NCI-H526 (cell line): ENCODE results near the gene ZNF480.
"Not testable (repeated sequence)": the region's sequence is repeated elsewhere in the genome, so short reads cannot be mapped to it uniquely, and the experiment has no call there.

Source experiments
- DNase-seq, 2 experiments: peaks; one replicate each; lab custom pipeline; 2025; lab: John Stamatoyannopoulos, UW

The ZNF480 gene

GRCh38 chr19:52296773-52297600 is at the start of gene ZNF480:
TSS of gene ZNF480 (plus strand) at chr19:52297169. CDS start at chr19:52300413, 3,244 bp downstream.
- DNase-seq: peak; percentile 67 to 91

DNA sequence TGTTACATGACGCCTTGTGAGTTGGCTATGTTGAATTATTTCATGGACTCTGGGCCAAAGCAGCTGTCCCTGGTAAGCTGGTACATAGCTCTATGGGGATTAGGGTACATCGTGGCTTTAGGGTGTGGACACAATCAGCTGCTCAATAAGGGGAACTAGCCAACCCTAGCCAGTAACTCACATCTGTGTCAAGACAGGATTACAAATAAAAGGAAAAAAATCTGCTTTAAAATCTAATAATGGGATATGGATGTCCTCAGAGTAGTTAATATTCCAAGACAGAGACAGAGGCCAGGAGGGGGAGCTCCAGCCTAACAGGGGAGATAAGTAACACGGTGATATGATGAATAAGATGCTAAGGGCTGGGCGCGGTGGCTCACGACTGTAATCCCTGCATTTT is 48.7 kb upstream of the ZNF480 start:
- peak in 1 of 2 experiments; percentile 77 for DNase-seq

DNA sequence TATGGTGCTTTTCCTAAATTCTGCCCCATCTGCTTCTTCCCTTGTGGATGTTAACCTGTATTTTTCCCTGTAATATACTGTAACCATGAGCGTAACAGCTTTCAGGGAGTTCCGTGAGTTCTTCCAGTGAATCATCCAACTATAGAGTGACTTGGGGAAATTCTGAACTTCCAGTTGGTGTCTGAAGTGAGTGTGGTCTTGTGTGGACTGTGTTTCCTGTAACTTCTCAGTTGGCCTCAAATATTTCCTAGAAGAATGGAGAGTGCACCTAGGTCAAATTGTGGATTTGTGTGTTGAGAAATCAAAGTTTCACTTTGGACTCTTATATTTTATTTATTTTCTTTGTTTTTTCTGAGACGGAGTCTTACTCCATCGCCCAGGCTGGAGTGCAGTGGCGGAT is 38.5 kb upstream of the ZNF480 start:
- no peak for DNase-seq

DNA sequence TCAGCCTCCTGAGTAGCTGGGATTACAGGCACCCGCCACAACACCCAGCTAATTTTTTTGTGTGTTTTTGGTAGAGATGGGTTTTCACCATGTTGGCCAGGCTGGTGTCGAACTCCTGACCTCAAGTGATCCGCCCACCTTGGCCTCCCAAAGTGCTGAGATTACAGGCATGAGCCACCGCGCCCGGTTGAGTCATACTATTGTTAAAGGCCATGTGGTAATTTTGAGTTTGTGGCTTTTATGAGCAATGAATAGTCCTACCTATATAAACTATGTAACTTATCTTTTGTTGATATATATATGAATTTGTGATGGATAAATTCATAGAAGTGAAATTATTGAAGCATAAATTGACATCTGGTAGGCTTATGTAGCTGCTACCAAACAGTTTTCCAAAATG is 31.4 kb upstream of the ZNF480 start:
- not testable (repeated sequence) for DNase-seq

- DNase-seq: peak; percentile 96 to 99
Measured at GRCh38 chr19:52269338-52270261, 27.4 kb upstream of the ZNF480 start, which contains the start of gene ZNF766. TSS of gene ZNF766 (plus strand) at chr19:52269587. CDS start at chr19:52269614, 27 bp downstream.

- DNase-seq: peak in 1 of 2 experiments; percentile 52
Measured at GRCh38 chr19:52270266-52270885, 26.6 kb upstream of the ZNF480 start.

DNA sequence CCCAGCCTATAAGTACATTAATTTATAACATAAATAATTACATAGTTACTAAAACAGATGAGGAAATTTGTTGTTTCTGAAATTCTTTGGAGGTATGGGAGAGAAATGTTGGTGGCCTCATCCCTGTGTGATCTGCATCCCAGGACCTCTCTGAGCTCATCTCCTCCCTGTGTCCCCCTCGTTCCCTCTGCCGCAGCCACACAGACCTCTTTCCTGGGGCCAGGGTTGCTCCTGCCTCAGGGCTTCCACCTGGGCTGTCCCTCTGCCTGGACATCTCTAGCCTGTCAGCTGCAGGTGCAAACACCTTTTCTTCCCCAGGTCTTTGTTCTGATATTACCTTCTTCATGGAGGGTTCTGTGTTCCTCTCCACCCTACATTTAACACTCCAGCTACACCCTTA is 23.7 kb upstream of the ZNF480 start:
- no peak for DNase-seq

DNA sequence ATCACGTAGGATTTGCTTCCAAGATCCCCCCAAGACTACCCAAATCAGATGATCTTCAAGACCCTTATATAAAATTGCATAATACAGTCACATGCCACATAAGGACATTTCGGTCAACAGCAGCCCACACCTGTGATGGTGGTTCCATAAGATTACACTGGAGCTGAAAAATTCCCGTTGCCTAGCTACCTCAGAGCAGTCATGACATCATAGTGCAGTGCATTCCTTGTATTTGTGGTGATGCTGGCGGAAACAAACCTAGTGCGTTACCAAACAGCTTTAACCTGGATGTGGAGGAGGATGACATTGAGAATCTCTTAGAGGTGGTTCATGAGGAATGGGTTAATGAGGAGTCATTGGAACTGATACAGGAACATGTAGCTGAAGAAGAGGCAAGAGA is 22.8 kb upstream of the ZNF480 start:
- DNase-seq: no peak

- DNase-seq: peak in 1 of 2 experiments; percentile 25
Measured at GRCh38 chr19:52275988-52276387, 21.0 kb upstream of the ZNF480 start.

DNA sequence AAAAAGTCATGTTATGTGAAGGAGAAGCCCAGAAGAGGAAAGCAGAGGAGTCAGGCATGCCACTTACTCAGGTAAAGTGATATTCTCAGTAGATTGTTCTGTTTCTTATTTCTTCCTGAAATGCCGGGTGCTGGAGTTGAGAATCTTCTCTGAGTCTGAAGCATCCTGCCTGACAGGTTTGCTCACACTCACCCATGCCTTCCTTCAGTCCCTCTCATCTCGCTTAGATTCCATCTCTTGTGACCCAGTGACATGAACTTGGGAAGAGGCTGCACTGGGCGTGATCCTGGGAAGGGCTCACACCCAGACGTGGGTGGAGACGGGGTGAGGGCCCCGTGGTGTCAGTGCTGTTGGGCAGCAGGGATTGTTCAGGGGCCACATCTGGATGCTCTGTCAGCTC is 19.5 kb upstream of the ZNF480 start:
- DNase-seq: no peak

DNA sequence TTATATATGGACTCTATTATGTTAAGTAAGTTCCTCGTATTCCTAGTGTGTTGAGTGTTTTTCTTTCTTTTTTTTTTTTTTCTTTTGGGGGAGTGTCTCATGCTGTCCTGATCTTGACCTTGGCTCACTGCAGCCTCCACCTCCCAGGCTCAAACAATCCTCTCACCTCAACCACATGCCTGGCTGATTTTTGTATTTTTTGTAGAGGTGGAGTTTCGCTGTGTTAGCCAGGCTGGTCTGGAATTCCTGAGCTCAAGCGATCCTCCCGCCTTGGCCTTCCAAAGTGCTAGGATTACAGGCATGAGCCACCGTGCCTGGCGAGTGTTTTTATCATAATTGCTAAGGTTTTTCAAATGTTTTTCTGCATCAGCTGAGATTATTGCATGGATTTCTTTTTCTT is 10.7 kb upstream of the ZNF480 start:
- DNase-seq: no peak

DNA sequence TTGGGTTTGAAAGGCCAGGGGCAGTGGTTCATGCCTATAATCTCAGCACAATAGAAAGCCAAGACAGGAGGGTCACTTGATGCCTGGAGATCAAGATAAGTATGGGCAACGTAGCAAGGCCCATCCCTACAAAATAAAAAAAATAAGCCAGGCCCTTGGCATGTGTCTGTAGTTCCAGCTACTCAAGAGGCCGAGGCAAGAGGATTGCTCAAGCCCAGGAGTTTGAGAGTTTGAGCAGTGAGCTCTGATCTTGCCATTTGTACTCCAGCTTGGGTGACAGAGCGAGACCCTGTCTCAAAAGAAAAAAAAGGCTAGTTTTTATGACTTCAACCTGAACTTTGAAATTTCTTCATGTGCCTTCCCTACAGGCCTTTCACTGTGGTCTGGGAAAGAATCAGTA is 5.2 kb upstream of the ZNF480 start:
- DNase-seq: no peak

DNA sequence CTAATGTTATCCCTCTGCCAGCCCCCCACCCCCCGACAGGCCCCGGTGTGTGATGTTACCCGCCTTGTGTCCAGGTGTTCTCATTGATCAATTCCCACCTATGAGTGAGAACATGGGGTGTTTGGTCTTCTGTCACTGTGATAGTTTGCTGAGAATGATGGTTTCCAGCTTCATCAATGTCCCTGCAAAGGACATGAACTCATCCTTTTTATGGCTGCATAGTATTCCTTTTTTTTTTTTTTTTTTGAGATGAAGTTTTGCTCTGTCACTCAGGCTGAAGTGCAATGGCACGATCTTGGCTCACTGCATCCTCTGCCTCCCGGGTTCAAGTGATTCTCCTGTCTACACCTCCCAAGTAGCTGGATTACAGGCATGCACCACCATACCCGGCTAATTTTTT is 4.0 kb upstream of the ZNF480 start:
- DNase-seq: not testable (repeated sequence)

DNA sequence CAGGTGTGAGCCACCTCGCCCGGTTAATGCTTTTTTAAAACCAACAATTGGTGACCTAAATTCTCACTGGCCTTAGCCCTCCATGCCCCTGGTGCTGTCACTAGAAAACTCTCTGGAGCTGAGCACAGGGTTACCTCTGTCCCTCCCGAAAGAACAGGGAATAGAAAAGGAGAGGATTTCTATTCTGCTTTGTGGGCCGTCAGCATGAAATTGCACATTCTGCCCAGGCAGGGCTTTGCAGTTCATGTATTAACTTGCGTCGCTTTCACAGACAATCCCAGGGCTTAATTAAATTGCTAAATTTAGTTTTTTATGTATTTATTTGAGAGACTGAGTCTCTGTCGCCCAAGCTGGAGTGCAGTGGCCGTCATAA is 583 bp upstream of the ZNF480 start:
- no peak for DNase-seq

DNA sequence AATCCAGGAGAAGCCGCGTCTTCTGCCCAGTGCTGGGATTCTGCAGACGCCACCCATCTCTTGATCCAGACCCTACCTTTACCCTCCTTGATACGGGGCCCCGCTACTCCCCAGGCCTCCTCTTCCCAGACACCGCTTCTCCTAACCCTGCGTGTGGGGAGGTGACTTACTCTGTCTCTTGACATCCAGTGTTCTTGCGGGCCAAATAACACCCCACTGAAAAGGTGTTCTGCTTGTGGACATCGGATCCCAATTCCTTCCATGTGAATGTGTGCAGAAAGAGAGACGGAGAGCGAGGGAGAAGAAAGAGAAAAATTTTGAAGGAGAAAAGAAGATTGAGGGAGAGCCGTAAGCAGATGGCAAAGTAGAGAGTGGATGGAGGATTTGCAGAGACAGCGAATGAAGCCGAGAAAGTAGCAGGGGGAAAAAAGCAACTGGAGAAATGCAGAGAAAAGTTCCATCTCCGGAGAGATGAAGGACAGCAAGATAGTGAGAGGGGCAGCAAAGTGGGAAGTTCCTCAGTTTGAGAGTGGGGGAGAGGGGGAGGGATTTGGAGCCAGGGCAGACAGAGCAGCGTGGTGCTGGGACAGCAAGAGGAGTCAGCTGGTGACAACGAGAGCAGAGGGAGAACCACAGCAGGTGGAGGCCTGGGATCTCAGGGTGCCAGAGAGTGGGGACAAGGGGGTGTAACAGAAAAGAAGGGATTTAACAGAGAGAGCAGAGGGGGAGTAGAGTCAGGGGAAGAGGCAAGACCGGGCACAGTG is 814 bp downstream of the ZNF480 start:
- peak in 1 of 2 experiments; percentile 31 for DNase-seq

GRCh38 chr19:52307275-52307674 is 10.3 kb downstream of the ZNF480 start:
- DNase-seq: no peak

- DNase-seq: no peak
Measured at GRCh38 chr19:52322429-52322828, 25.5 kb downstream of the ZNF480 start.

DNA sequence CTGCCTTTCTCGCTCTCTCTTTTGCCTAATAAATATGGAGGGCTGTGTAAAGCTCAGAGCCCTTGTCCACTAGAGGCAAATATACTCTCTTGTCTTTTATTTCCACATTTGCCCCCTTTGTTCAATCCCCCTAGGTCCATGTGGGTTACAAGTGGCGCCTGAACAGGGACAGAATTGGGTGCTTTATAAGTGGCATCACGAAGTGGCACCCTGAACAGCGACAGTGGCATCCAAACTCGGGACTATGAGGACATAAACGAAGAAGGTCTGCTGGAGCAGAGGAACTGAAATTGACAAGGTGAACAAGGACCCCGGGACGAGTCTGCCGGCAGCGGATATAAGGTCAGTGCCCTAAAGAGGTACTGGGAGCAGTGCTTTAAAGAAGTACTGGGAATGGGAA is 34.8 kb downstream of the ZNF480 start:
- no peak for DNase-seq

DNA sequence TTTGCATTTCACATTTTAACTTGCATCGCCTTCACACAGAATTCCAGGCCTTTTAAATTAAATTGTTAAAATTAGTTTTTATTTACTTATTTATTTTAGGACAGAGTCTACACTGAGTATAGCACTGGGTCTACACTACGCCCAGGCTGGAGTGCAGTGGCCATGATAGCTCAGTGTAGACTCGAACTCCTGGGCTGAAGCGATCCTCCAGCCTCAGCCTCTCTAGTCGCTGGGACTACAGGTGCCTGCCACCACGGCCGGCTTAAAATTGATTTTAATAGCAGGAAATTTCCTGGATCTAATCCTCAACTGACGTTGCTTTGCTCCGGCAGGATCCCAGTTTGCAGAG is 38.8 kb downstream of the ZNF480 start:
- DNase-seq: peak in 1 of 2 experiments; percentile 40

DNA sequence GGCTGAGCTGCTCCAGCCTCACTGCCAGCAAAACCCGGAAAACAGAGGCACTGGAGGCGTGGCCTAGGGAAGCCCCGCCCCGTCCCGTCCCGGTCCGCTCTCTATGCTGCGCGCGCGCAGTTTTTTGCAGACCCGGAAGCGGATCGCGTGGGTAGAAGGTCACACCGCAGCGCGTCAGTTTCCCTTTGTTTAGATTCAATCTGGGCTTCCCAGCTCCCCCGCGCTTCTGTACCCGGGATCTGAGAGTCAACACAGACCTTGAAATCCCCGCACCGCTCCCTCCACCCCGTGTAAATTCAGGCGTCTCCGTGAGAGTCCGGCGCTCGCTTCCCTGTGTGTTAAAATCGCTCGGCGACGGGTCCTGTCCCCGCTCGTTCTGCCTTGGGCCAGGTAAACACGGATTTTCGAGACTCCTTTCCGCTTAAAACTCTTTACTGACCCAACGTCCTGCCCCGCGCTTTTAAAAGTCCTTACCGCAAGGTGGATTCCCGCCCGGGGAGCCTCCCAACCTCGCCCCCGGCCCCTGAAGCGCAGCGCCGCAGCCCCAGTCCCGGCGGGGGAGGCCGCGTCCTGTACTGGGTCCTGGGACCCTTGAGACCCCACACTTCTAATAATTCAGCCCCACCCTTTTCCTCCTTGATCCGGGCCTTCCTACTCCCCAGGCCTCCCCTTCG is 39.3 kb downstream of the ZNF480 start, which contains the start of gene ZNF610:
TSS of gene ZNF610 (plus strand) at position 127 of the 674 bp plus-strand sequence. CDS start 12,930 bp downstream, outside the sequence.
- peak; percentile 78 to 94 for DNase-seq
